B cell (primary cell): ENCODE results near the gene INF2. TPM values are rescaled to one million over a fixed set of nuclear protein-coding genes. Genes with fewer than 3 reads are reported as not detected.

ENCODE experiments used
- ATAC-seq: fragments of 200-7000 bp; cut with Tn5 transposase; one replicate; pipeline ENCODE4 v1.10.0; 2021; ENCODE audit warnings: low read depth, mild to moderate bottlenecking, moderate number of reproducible peaks, moderate library complexity
- CTCF ChIA-PET: fragments of 350-600 bp; sonication (Branson Sonifier 250); formaldehyde crosslinking; loops from one replicate; lab custom pipeline; 2021; ENCODE audit warnings: antibody characterized with exemption, inconsistent platforms; lab: Charles Lee
- POLR2A ChIA-PET: fragments of 350-600 bp; sonication (Branson Sonifier 250); formaldehyde crosslinking; loops from one replicate; lab custom pipeline; 2021; ENCODE audit warnings: antibody characterized with exemption; lab: Charles Lee
- DNase-seq: peaks from one replicate; pipeline ENCODE4 v3.0.0; 2013
- H2AFZ ChIP-seq: 2 replicates; pipeline ENCODE4 v1.6.1; 2012; ENCODE audit warnings: mild to moderate bottlenecking, low read depth, low read length; ENCODE audit not compliant: insufficient read depth, poor library complexity, severe bottlenecking
- H3K27ac ChIP-seq, 2 donors: 1 replicate in 1 of 2; 2 replicates in 1 of 2; pipeline ENCODE4 v1.5.1; 2012 to 2013; ENCODE audit warnings: low read length in 2 of 2, mild to moderate bottlenecking in 2 of 2, moderate library complexity in 1 of 2
- H3K27me3 ChIP-seq, 4 experiments: fragments of 200-600 bp in 1 of 4; sonication (generic) in 1 of 4; replicated peaks in 1 of 4; 1 replicate in 2 of 4; 2 replicates in 2 of 4; pipeline versions ENCODE4 v1.6.1 to v1.7.0; 2013 to 2016; ENCODE audit warnings: low read length in 3 of 4, mild to moderate bottlenecking in 2 of 4, mixed read lengths in 1 of 4, moderate library complexity in 1 of 4; ENCODE audit not compliant: insufficient read depth in 4 of 4, control insufficient read depth in 3 of 4; ENCODE audit errors: control extremely low read depth in 1 of 4
- H3K36me3 ChIP-seq, 2 experiments: replicated peaks in 1 of 2; 1 replicate in 1 of 2; 2 replicates in 1 of 2; pipeline versions ENCODE4 v1.6.1 to v1.7.1; 2013; ENCODE audit warnings: low read length in 1 of 2; ENCODE audit not compliant: insufficient read depth in 2 of 2, control insufficient read depth in 1 of 2; ENCODE audit errors: control extremely low read depth in 1 of 2, extremely low read depth in 1 of 2
- H3K4me1 ChIP-seq, 2 donors: fragments of 200-600 bp in 1 of 2; sonication (generic) in 1 of 2; 1 replicate in 1 of 2; 2 replicates in 1 of 2; pipeline versions ENCODE4 v1.5.1 to v1.6.1; 2013 to 2017; ENCODE audit warnings: low read length in 2 of 2; ENCODE audit not compliant: control insufficient read depth in 2 of 2, insufficient read depth in 2 of 2
- H3K4me2 ChIP-seq: replicated peaks from 2 replicates; pipeline ENCODE3; 2012; ENCODE audit warnings: mild to moderate bottlenecking, low read depth, low read length; ENCODE audit not compliant: poor library complexity, severe bottlenecking
- H3K4me3 ChIP-seq, 5 experiments: fragments of 200-600 bp in 1 of 5; sonication (generic) in 1 of 5; 1 replicate in 3 of 5; 2 replicates in 2 of 5; pipeline versions ENCODE4 v1.5.1 to v1.7.0; 2011 to 2016; ENCODE audit warnings: low read length in 4 of 5, mild to moderate bottlenecking in 4 of 5, low read depth in 2 of 5, control low read depth in 1 of 5, moderate library complexity in 1 of 5; ENCODE audit not compliant: insufficient read depth in 1 of 5; ENCODE audit errors: control extremely low read depth in 1 of 5, extremely low read depth in 1 of 5
- H3K79me2 ChIP-seq: fragments of 200-600 bp; sonication (generic); one replicate; pipeline ENCODE4 v1.6.0; 2016; ENCODE audit warnings: low read length; ENCODE audit not compliant: control insufficient read depth, insufficient read depth
- H3K9ac ChIP-seq: fragments of 200-600 bp; sonication (generic); 2 replicates; pipeline ENCODE4 v1.6.1; 2017; ENCODE audit warnings: mild to moderate bottlenecking, low read length, moderate library complexity
- H3K9me3 ChIP-seq, 3 donors: one replicate each; pipeline versions ENCODE4 v1.6.1 to v1.7.1; 2013; ENCODE audit warnings: low read length in 2 of 3; ENCODE audit not compliant: control insufficient read depth in 2 of 3, insufficient read depth in 1 of 3; ENCODE audit errors: control extremely low read depth in 1 of 3
- H4K20me1 ChIP-seq: 2 replicates; pipeline ENCODE4 v1.6.0; 2012; ENCODE audit warnings: mild to moderate bottlenecking, low read length; ENCODE audit not compliant: insufficient read depth, control insufficient read depth, poor library complexity, severe bottlenecking
- H3K27ac Mint-ChIP-seq: one replicate; pipeline ENCODE4 v1.8.0; 2021; ENCODE audit warnings: mixed read lengths
- H3K27me3 Mint-ChIP-seq: one replicate; pipeline ENCODE4 v1.8.0; 2021; ENCODE audit warnings: mixed read lengths
- H3K4me1 Mint-ChIP-seq: one replicate; pipeline ENCODE4 v1.8.0; 2021; ENCODE audit warnings: mixed read lengths
- H3K4me3 Mint-ChIP-seq: one replicate; pipeline ENCODE4 v1.8.0; 2021; ENCODE audit warnings: mixed read lengths
- H3K9me3 Mint-ChIP-seq: one replicate; pipeline ENCODE4 v1.8.0; 2022; ENCODE audit warnings: mixed read lengths; ENCODE audit not compliant: insufficient read depth
- EZH2 ChIP-seq: IDR thresholded peaks from 2 replicates; pipeline ENCODE4 v1.6.1; 2012; ENCODE audit warnings: borderline replicate concordance, low read depth, mild to moderate bottlenecking, moderate library complexity, low read length; ENCODE audit not compliant: insufficient read depth, poor library complexity, severe bottlenecking
- WGBS: methylation state at CpG from one replicate; pipeline ENCODE4 v1.1.5; 2013; ENCODE audit warnings: missing lambda C conversion rate; ENCODE audit not compliant: insufficient coverage; 5-methylcytosine and 5-hydroxymethylcytosine counted together
- intact Hi-C: fragments of 100-400 bp; cut with micrococcal nuclease; formaldehyde crosslinking; loops from one replicate; pipeline ENCODE4 v1.10.0; 2022
- polyA plus RNA-seq: library from polyadenylated mRNA; depleted of rRNA; stranded (reverse); fragments of >200 nt; gene quantifications from 2 replicates; pipeline ENCODE4 v1.2.3, GENCODE V29; 2012
- total RNA-seq, 2 donors: library from RNA; stranded (reverse); fragments of 120-200 nt in 1 of 2; gene quantifications; 1 replicate in 1 of 2; 2 replicates in 1 of 2; pipeline versions ENCODE4 v1.2.3 to v1.2.4, GENCODE V29; 2013 to 2022
- TF ChIP-seq, protein P1 (sequence below): fragments of 200-600 bp; IDR thresholded peaks from one replicate; pipeline ENCODE4 v1.8.0; 2022; ENCODE audit warnings: antibody characterized with exemption, mild to moderate bottlenecking

INF2 gene
- total and polyA plus RNA-seq, 2 donors (not counting 1 experiment from before 2014, with no cell fraction given): 90.2 to 100 TPM

DNA sequence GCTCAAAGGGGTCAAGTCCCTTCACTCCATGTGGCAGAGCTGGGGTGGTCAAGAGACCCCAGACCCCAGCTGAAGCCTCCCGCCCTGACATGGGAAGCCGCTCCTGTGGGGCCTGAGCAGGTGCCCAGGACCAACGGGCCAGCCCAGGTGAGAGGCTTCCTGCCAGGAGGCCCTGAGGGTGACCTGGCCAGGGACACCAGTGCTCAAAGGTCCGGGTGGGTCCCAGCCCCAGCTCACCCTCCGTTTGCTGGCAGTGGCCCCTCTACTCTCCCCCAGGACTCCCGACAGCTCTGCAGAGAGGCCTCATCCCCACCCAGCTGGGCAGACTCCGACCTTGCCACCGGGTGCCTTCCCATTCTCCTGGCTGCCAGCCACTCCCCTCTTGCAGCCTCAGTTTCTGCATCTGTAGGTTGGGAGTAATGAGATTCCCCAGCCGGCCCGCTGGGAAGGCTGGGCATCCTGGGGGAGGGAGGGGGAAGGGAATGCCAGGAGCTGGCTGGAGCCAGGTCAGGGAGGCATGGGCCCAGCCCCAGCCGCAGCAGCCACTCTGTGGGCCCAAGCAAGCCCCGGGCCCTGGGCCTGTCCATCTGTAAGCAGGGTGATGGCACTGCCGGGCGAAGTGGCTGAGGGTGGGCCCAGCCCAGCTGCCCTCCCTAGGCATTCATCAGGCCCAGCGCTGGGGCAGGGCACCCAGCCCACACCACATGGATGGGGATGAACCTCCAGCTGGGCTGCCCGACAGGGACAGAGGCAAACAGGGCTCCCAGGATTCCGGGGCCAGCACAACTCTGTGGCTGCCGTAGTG lies 10.3 kb upstream of the INF2 start:
- peak overlapping the region; percentile 81 for H3K4me2 ChIP-seq
- H2AFZ ChIP-seq: no peak overlapping the region
- no peaks in the 10 kb centered on the region for H3K27me3 Mint-ChIP-seq
- no peaks in the 10 kb centered on the region for H3K27me3 ChIP-seq
- peaks cover 6% of the 10 kb centered on the region for H3K9me3 Mint-ChIP-seq
- ChIA-PET CTCF (interaction anchor here (2.4 to 6.8 kb wide), 3 partner anchors 14 to 22 kb away, joined by 9 to 64 read pairs (median 37); no protein-coding TSS in a partner anchor), POLR2A (interaction anchor here (0.6 to 2.9 kb wide), 4 partner anchors 9 to 53 kb away, joined by 3 to 23 read pairs (median 10); no protein-coding TSS in a partner anchor)
- no peak overlapping the region for H3K27ac ChIP-seq
- H3K4me3 ChIP-seq: no peak overlapping the region
- H3K79me2 ChIP-seq: no peaks in the 10 kb centered on the region
- H4K20me1 ChIP-seq: no peaks in the 10 kb centered on the region
- WGBS: 93% methylated on average over 18 of the region's 18 CpGs
- H3K9me3 ChIP-seq: peaks cover 0 to 10% (median 3%) of the 10 kb centered on the region in 3 donors
- peaks cover 39 to 58% of the 10 kb centered on the region in 2 donors for H3K4me1 ChIP-seq
- H3K9ac ChIP-seq: peak overlapping the region; percentile 57
- H3K4me1 Mint-ChIP-seq: peaks cover 50% of the 10 kb centered on the region
- H3K36me3 ChIP-seq: no peaks in the 10 kb centered on the region
- ATAC-seq (no peak), DNase-seq (no peak)
- no peak for TF ChIP-seq EZH2
- TF ChIP-seq, protein P1, sequence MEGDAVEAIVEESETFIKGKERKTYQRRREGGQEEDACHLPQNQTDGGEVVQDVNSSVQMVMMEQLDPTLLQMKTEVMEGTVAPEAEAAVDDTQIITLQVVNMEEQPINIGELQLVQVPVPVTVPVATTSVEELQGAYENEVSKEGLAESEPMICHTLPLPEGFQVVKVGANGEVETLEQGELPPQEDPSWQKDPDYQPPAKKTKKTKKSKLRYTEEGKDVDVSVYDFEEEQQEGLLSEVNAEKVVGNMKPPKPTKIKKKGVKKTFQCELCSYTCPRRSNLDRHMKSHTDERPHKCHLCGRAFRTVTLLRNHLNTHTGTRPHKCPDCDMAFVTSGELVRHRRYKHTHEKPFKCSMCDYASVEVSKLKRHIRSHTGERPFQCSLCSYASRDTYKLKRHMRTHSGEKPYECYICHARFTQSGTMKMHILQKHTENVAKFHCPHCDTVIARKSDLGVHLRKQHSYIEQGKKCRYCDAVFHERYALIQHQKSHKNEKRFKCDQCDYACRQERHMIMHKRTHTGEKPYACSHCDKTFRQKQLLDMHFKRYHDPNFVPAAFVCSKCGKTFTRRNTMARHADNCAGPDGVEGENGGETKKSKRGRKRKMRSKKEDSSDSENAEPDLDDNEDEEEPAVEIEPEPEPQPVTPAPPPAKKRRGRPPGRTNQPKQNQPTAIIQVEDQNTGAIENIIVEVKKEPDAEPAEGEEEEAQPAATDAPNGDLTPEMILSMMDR: no peak
- no peak overlapping the region for H3K27ac Mint-ChIP-seq
- peak overlapping the region; percentile 87 for H3K4me3 Mint-ChIP-seq
- intact Hi-C loops: no loop called here
